ENCODE data around the gene RGS11. TPM values are rescaled to one million over a fixed set of nuclear protein-coding genes. Genes with fewer than 3 reads are reported as not detected.
A peak's percentile ranks its signal among the peaks of the same experiment; 100 is the strongest.

The RGS11 gene
- total RNA-seq, 3 donors from 2014 or later: 3.1 to 7.5 (median 5.9) TPM

DNA sequence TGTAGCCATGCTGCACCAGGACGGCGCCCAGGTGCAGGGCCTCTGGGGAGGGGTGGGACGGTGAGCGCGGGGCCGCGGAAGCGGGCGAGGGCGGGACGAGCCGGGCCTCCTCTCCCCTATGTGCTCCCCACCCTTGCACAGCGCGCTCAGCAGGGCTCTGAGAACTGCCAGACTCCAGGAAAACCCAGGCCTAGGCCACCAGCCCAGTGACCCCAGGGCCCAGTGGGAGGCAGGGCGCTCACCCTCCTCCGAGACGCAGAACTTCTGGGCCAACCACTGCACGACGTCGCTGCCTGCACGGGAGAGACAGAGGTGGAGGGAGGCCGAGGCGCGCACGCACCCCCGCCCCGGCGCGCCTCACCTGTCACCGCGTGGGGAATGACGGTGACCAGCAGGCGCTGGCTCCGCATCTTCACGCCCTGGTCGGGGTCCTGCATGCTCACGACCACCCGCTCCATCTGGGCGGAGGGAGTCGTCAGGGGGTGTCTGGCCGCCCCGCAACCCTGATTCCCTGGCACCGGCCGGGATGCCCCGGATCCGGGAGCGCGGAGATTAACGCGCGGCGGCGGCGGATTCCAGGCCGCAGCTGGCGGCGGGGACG is 603 bp downstream of the RGS11 start:
- TF ChIP-seq, protein P1, sequence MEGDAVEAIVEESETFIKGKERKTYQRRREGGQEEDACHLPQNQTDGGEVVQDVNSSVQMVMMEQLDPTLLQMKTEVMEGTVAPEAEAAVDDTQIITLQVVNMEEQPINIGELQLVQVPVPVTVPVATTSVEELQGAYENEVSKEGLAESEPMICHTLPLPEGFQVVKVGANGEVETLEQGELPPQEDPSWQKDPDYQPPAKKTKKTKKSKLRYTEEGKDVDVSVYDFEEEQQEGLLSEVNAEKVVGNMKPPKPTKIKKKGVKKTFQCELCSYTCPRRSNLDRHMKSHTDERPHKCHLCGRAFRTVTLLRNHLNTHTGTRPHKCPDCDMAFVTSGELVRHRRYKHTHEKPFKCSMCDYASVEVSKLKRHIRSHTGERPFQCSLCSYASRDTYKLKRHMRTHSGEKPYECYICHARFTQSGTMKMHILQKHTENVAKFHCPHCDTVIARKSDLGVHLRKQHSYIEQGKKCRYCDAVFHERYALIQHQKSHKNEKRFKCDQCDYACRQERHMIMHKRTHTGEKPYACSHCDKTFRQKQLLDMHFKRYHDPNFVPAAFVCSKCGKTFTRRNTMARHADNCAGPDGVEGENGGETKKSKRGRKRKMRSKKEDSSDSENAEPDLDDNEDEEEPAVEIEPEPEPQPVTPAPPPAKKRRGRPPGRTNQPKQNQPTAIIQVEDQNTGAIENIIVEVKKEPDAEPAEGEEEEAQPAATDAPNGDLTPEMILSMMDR (IDR thresholded peaks at IDR 0.05): no peak
- TF ChIP-seq POLR2AphosphoS5 (IDR thresholded peaks at IDR 0.05) (no peak), POLR2A (IDR thresholded peaks at IDR 0.05) (no peak)
- DNase-seq (ENCODE audit: low spot score in 2 of 2): no peak
- Histone ChIP-seq H3K27me3 (peaks cover 0 to 15% of the 10 kb centered on the region in 2 donors), H3K9me3 (no peaks in the 10 kb centered on the region), H3K4me3 (peak overlapping the region; percentile 39 to 67 (median 48)), H3K36me3 (no peaks in the 10 kb centered on the region), H3K4me1 (peaks cover 0 to 6% of the 10 kb centered on the region in 2 donors), H3K27ac (no peak overlapping the region)
- intact Hi-C loops (cut with DNase I; ENCODE audit: low total_unique reads): no loop called here

DNA sequence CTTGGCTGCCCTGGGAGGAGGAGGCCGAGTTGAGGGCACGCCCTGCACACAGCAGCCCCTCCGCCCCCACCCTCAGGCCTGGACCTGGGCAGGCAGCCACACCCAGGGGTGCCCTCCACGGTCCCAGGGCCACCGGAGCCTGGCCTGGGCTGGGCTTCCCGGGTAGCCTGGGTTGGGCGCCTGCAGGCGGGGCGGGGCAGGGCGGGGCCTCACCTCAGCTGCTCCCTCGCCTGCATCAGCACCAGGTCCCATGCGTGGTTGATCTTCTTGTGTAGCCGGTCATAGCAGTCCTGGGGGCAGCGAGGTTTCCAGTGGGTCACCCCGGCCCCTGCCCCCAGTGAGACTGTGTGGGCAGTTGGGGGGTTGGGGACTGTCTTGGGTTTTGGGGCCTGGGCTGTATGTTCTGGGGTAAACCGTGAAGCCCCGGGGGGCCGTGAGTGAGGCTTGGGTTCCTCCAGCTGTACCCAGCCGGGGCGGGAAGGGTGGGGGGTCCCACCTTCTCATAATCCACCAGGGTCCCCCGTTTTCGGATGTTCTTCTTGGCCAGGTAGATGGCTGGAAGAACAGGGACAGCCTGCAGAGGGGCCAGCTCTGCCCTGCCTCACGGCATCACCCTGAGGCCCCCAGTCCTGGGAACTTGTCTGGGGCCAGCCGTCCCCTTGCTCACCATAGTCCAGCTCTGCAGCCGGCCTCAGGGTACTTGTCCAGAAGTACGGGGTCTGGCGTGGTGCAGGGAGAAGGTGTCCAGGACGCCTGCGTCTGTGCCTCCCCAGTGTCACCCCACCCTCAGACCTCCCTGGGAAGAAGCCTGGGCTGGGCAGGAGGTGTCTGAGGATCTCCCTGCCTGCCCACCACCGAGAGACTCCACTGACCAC is 2.0 kb downstream of the RGS11 start:
- Histone ChIP-seq H3K36me3 (no peaks in the 10 kb centered on the region), H3K4me1 (peaks cover 0 to 6% of the 10 kb centered on the region in 2 donors), H3K4me3 (no peak overlapping the region), H3K9me3 (no peaks in the 10 kb centered on the region), H3K27ac (no peak overlapping the region), H3K27me3 (peaks cover 0 to 7% of the 10 kb centered on the region in 2 donors)
- no peak for DNase-seq (ENCODE audit: low spot score in 2 of 2)
- TF ChIP-seq POLR2AphosphoS5 (IDR thresholded peaks at IDR 0.05) (no peak), POLR2A (IDR thresholded peaks at IDR 0.05) (no peak)
- TF ChIP-seq, protein P1 (IDR thresholded peaks at IDR 0.05): no peak
- intact Hi-C loops (cut with DNase I; ENCODE audit: low total_unique reads): loop anchor here (5.0 kb wide), 1 partner anchor 1394 kb away; no protein-coding TSS in a partner anchor

DNA sequence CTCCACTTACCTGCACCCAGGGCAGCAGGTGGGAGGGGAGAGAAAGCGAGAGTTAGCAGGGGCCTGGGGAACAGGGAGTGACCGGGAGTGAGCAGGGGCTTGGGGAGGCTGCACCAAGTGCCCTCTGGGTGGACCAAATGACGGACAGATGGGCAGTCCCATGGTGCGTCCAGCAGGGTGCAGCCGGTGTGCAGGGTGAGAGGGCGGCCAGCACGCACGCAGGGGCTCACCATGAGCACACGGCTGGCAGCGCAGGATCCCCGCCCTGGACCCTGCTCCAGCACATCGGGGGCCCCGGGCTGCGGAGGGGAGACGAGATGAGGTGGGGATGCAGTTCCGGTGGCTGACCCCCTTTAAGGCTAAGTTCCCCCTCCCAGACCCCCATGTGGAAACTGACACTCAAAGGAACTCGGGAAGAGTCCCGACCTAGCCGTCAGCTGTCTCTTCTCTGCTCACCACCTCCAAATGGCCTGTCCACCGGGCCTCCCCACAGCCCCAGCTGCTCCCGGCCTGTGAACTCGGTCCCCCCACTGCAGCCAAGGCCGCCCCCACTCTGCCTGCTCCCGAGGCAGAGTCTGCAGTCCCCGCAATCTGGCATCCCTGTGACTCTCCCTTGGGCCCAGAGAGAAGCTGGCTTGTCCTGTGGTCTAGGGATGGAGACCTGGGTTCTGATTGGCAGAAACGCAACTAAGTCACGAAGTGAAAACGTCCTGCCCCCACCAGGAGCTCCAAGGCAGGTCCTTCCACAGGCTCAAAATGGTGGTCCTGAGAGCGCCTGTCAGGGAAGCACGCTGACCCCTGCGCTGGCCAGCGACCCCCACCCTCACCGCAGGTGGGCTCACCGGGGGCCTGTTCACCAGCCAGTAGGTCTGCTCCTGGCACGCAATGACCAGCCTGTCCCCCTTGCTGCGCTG is 2.9 kb downstream of the RGS11 start:
- H3K9me3 ChIP-seq: no peaks in the 10 kb centered on the region
- TF ChIP-seq, protein P1 (IDR thresholded peaks at IDR 0.05): no peak
- TF ChIP-seq POLR2A (IDR thresholded peaks at IDR 0.05) (no peak), POLR2AphosphoS5 (IDR thresholded peaks at IDR 0.05) (no peak)
- no peak overlapping the region for H3K4me3 ChIP-seq
- H3K4me1 ChIP-seq: peaks cover 0 to 6% of the 10 kb centered on the region in 2 donors
- no peak overlapping the region for H3K27ac ChIP-seq
- peaks cover 0 to 7% of the 10 kb centered on the region in 2 donors for H3K27me3 ChIP-seq
- no peaks in the 10 kb centered on the region for H3K36me3 ChIP-seq
- intact Hi-C loops (cut with DNase I; ENCODE audit: low total_unique reads): loop anchor here (5.0 kb wide), 1 partner anchor 1394 kb away; no protein-coding TSS in a partner anchor
- no peak for DNase-seq (ENCODE audit: low spot score in 2 of 2)

DNA sequence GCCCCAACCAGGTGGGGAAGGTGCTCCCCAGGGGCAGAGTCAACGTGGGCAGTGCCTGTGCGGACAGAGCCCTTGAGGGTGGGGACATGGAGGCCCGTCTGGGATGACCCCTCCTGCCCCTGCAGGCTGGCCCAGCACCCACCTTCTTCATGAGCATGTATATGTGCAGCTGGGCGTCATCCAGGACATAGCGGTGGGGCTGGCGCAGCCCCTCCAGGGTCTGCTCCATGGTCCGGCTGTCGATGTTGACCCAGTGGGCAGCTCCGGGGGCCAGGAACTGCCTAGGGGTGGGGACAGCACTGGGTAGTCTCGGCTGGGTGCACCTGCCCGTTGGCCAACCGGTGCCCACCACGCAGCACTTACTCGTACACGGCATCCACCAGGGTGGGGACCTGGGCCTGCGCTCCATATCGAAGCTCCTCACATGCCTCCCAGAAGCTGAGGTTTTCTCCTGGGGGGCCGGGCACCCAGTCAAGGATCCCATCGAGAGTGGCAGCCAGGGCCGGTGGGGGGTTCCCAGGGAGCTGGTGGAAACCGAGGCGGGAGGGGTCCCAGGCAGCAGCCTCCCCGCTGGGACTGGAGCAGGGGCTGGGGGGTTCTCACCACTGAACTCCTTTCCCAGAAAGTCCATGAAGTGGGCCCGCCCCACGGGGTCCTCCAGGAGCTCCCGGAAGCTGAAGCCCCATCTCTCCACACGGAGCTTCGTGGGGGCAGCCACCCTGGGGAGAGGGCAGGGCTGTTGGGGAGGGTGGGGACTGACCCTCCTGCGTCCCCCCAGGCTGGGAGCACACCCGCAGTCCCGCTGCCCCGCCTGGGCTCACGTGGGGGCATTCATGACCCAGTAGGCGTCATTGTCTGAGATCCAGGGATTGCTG is 5.1 kb downstream of the RGS11 start:
- intact Hi-C loops (cut with DNase I; ENCODE audit: low total_unique reads): loop anchor here (5.0 kb wide), 1 partner anchor 1397 kb away; no protein-coding TSS in a partner anchor
- no peaks in the 10 kb centered on the region for H3K36me3 ChIP-seq
- TF ChIP-seq, protein P1 (IDR thresholded peaks at IDR 0.05): no peak
- TF ChIP-seq POLR2A (IDR thresholded peaks at IDR 0.05) (no peak), POLR2AphosphoS5 (IDR thresholded peaks at IDR 0.05) (no peak)
- peaks cover 0 to 6% of the 10 kb centered on the region in 2 donors for H3K4me1 ChIP-seq
- H3K27me3 ChIP-seq: peaks cover 0 to 7% of the 10 kb centered on the region in 2 donors
- H3K27ac ChIP-seq: no peak overlapping the region
- DNase-seq (ENCODE audit: low spot score in 2 of 2): no peak
- no peak overlapping the region for H3K4me3 ChIP-seq
- no peaks in the 10 kb centered on the region for H3K9me3 ChIP-seq

Data from breast epithelium (tissue), 4 donors.